Epithelial cell of proximal tubule (primary cell): ENCODE measurements around the gene ALPG. TPM values are rescaled to one million over a fixed set of nuclear protein-coding genes. Genes with fewer than 3 reads are reported as not detected.

Source experiments
- DNase-seq: peaks from one replicate; pipeline ENCODE4 v3.0.0-alpha.2; 2011; ENCODE audit warnings: low read depth
- H3K4me3 ChIP-seq: 2 replicates; pipeline ENCODE4 v1.5.1; 2011; ENCODE audit warnings: low read depth, mild to moderate bottlenecking, low read length
- CTCF ChIP-seq: conservative IDR thresholded peaks from 2 replicates; pipeline ENCODE4 v1.5.1; 2012; ENCODE audit warnings: low read depth, mild to moderate bottlenecking, low read length
- total RNA-seq: library from RNA; depleted of rRNA; stranded (reverse); fragments of >200 nt; gene quantifications from 2 replicates; pipeline ENCODE4 v1.2.3, GENCODE V29; 2015

ALPG gene
- total RNA-seq, 1 donor from 2014 or later, result not detected

DNA sequence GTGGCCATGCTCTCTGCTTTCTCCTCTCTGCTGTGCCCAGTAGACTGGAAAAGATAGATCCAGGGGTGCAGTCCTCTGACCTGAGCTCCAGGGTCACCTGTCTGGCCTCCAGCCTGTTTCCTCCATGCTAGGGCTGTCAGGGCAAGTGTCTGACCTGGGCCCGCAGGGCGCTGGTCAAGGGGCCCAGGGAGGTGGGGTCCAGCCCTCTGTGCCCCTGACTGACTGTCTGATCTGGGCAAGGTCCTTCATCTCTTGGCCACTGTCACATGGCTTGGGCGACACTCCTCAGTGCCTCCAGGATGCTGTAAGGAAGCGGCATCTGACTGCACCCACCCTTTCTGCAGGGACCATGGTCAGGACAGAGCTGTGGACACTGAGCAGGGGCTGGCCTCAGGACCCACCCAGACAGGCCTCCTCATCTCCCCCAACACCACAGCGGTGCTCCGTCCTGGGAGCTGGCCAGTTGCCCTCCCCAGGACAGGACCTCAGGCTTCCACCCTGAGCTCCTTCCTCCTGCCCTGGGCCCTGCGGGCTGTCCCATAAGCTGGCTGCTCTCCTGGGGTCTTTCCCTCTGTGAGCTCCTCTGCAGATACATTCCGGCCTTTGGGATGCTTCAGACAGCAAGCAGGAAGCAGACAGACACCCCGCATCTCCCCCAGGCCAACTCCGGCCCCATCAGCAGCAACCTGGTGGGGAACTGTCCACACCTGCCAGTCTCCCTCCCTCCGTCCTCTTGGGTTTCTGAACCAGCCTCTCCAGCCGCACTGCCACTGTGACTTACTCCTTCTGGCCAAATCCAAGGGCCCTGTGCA is 28.1 kb downstream of the ALPG start:
- TF ChIP-seq CTCF, result no peak
- no peak overlapping the region for H3K4me3 ChIP-seq
- DNase-seq, result no peak

DNA sequence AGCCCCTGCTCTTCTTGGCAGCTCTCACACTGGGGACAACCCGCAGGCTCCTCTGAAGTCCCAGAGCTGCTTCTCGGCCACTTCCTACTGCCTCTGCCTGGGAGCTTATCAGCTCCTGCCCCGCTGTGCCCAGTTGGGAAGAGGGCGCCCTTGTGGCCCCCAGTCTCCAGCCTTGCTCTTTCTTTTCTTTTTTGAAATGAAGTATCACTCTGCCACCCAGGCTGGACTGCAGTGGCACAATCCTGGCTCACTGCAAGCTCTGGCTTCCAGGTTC is 28.7 kb downstream of the ALPG start:
- no peak for DNase-seq
- TF ChIP-seq CTCF, result no peak
- no peak overlapping the region for H3K4me3 ChIP-seq

GRCh38 chr2:232435805-232436204 is 29.2 kb downstream of the ALPG start:
- H3K4me3 ChIP-seq, result no peak overlapping the region
- no peak for TF ChIP-seq CTCF
- no peak for DNase-seq

DNA sequence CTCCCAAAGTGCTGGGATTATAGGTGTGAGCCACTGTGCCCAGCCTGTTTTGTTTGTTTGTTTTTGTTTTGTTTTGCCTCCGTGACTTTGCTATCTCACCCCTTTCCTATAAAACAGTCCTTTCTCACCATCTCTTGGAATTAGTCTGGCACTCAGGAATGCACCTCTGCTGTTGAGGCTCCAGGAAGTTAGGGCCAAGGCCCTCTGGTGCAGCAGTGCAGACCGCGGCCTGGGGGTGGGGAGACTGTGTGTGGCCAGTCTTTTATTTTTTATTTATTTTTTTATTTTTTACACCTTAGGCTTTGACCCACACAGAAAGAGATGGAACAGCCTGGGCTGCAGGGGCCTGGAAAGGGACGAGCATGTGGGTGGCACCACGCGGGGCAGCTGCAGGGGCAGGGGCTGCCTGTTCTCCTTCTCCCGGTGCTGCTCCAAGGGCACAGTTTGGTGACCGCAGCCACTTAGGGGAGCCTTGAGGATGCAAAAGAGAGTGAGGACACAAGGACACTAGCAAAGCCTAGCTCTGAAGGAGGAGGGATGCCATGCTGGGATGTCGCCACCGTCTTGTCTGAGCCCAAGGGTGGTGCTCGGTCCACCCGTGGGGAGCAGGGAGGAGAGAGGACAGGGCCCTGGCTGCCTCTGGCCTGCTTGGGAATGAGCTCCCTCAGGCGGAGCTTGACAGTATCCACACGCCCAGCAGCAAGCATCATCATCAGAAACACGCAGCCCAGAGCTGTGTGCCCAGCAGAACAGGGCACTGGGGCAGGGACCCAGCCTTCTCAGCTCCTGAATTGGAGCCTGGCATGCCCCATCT is 29.9 kb downstream of the ALPG start:
- no peak for TF ChIP-seq CTCF

DNA sequence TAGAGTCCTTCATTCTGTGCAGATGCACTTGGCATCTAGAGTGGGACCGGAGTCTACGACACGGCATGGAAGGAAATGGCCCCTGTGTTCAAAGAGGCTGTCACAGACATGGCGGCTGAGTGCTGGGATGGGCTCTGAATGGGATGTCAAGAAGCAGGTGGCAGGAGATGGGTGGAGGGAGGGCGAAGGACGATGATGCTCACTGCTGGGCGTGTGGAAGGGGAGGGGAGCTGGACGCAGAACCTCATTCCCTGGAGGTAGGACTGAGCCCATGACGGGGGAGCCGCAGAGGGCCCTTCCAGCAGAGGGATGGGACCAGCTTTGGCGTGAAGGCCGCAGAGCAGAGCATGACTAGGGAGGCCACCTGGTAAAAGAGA is 30.5 kb downstream of the ALPG start:
- DNase-seq, result no peak
- H3K4me3 ChIP-seq, result no peak overlapping the region
- TF ChIP-seq CTCF, result no peak

More for the DNA sequence above, 29.9 kb downstream of the ALPG start:
- DNase-seq, result no peak
- no peak overlapping the region for H3K4me3 ChIP-seq

GRCh38 chr2:232438091-232438490 is 31.4 kb downstream of the ALPG start:
- H3K4me3 ChIP-seq, result no peak overlapping the region
- TF ChIP-seq CTCF, result no peak
- DNase-seq, result no peak
